HUES6 (cell line): ENCODE data around the gene NSMCE3.

Experiments
- H3K27ac ChIP-seq: 2 replicates; pipeline ENCODE4 v1.7.0; 2013; ENCODE audit warnings: low read depth, mild to moderate bottlenecking, low read length, inconsistent platforms
- H3K27me3 ChIP-seq: 2 replicates; pipeline ENCODE4 v1.6.1; 2013; ENCODE audit warnings: low read length; ENCODE audit not compliant: control insufficient read depth, insufficient read depth
- H3K36me3 ChIP-seq: 2 replicates; pipeline ENCODE4 v1.6.1; 2013; ENCODE audit warnings: low read length; ENCODE audit not compliant: control insufficient read depth, insufficient read depth
- H3K4me1 ChIP-seq: 2 replicates; pipeline ENCODE4 v1.6.1; 2013; ENCODE audit warnings: low read length; ENCODE audit not compliant: control insufficient read depth, insufficient read depth
- H3K4me3 ChIP-seq: 2 replicates; pipeline ENCODE4 v1.5.1; 2013; ENCODE audit warnings: low read depth, low read length
- H3K9ac ChIP-seq: one replicate; pipeline ENCODE4 v1.6.1; 2013; ENCODE audit warnings: mild to moderate bottlenecking, low read length
- H3K9me3 ChIP-seq: 2 replicates; pipeline ENCODE4 v1.6.1; 2013; ENCODE audit warnings: low read depth, low read length; ENCODE audit not compliant: control insufficient read depth, insufficient read depth

Gene NSMCE3

DNA sequence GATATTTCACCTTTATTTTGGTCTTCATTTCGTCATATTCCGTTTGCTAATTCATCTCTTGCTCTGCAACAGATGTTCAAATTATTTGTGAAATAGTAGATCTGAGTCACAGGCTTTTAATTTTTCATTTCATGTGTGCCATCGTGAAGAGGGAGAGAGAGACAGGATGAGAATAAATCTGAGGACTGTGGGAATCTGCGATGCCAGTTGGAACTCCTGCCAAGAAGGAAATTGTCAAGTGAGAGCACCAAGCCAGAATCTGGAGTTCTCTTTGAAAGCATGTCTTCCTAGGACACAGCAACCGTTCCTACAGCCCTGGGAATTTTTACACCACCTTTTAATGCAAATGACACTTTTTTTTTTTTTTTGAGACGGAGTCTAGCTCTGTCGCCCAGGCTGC, 48.8 kb downstream of the NSMCE3 start:
- Histone ChIP-seq H3K4me1 (peaks cover 4% of the 10 kb centered on the region; the same call in 1 of the 2 replicates), H3K9ac (no peak overlapping the region), H3K27me3 (no peaks in the 10 kb centered on the region), H3K36me3 (no peaks in the 10 kb centered on the region), H3K4me3 (no peak overlapping the region), H3K9me3 (no peaks in the 10 kb centered on the region), H3K27ac (no peak overlapping the region)

DNA sequence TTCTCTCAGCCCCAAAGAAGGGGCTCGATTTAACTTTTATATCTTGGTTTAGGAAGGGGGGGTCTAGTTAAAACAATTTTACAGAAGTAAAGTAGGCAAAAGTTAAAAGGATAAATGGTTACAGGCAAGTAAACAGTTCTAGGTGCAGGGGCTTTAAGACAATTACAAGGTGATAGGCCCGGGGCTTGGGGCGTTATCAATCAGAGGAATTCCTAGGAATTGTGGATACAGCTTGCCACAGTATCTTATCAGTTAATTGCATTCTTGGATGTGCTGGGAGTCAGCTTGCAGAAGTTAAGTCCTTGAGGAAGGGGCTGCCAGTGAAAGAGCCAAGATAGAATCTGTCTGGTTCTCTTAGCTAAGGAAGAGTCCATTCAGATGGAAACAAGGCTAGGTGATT, 52.7 kb downstream of the NSMCE3 start:
- no peaks in the 10 kb centered on the region for H3K27me3 ChIP-seq
- no peak overlapping the region for H3K9ac ChIP-seq
- no peaks in the 10 kb centered on the region for H3K9me3 ChIP-seq
- peaks cover 4% of the 10 kb centered on the region; the same call in 1 of the 2 replicates for H3K4me1 ChIP-seq
- H3K27ac ChIP-seq: no peak overlapping the region
- no peaks in the 10 kb centered on the region for H3K36me3 ChIP-seq
- no peak overlapping the region for H3K4me3 ChIP-seq
